Body of pancreas (tissue), 4 donors: Measurements from ENCODE around the gene IL1RN. TPM values are rescaled to one million over a fixed set of nuclear protein-coding genes. Genes with fewer than 3 reads are reported as not detected.

Experiments
- ATAC-seq: fragments of 150-250 bp; one replicate; pipeline ENCODE4 v1.9.1; 2016
- DNase-seq, 4 donors: peaks; one replicate each; pipeline ENCODE4 v3.0.0-alpha.2; 2019
- H3K27ac ChIP-seq, 4 donors: fragments of 200-600 bp; sonication (generic); 1 replicate in 3 of 4; 2 replicates in 1 of 4; pipeline versions ENCODE4 v1.5.1 to v1.6.1; 2016 to 2019; ENCODE audit warnings: mild to moderate bottlenecking in 1 of 4, mixed read lengths in 1 of 4, moderate library complexity in 1 of 4
- H3K27me3 ChIP-seq, 2 donors: fragments of 200-600 bp; sonication (generic); one replicate each; pipeline ENCODE4 v1.6.0; 2016; ENCODE audit warnings: mild to moderate bottlenecking in 1 of 2
- H3K36me3 ChIP-seq, 2 donors: fragments of 200-600 bp; sonication (generic); replicated peaks in 1 of 2; 2 replicates each; pipeline ENCODE4 v1.5.1; 2016; ENCODE audit warnings: low read depth in 2 of 2; ENCODE audit not compliant: insufficient read depth in 1 of 2
- H3K4me1 ChIP-seq: fragments of 200-600 bp; sonication (generic); one replicate; pipeline ENCODE4 v1.6.0; 2016
- H3K4me3 ChIP-seq, 2 donors: fragments of 200-600 bp; sonication (generic); 1 replicate in 1 of 2; 2 replicates in 1 of 2; pipeline ENCODE4 v1.5.1; 2016 to 2019
- H3K9me3 ChIP-seq, 3 donors: fragments of 200-600 bp; sonication (generic); 1 replicate in 2 of 3; 2 replicates in 1 of 3; pipeline ENCODE4 v1.5.1; 2016
- POLR2A ChIP-seq, 3 donors: fragments of 450-650 bp; IDR thresholded peaks; one replicate each; pipeline ENCODE4 v1.6.1; 2016; ENCODE audit warnings: antibody characterized with exemption in 3 of 3, mild to moderate bottlenecking in 2 of 3
- WGBS, 2 donors: methylation state at CpG; one replicate each; pipeline ENCODE4 v1.1.5; 2017; 5-methylcytosine and 5-hydroxymethylcytosine counted together
- intact Hi-C: fragments of 100-400 bp; cut with DNase I; formaldehyde crosslinking; loops from one replicate; pipeline ENCODE4 v1.15.1; 2023
- total RNA-seq, 2 donors: library from RNA; depleted of rRNA; stranded (reverse); fragments of >200 nt; gene quantifications; one replicate each; pipeline ENCODE4 v1.1.0, GENCODE V29; 2016
- TF ChIP-seq, protein P1 (sequence below), 7 experiments: fragments of 450-650 bp in 4 of 7; fragments of 200-600 bp in 3 of 7; sonication (generic) in 3 of 7; IDR thresholded peaks; one replicate each; pipeline ENCODE4 v1.5.1; 2016 to 2019; ENCODE audit warnings: antibody characterized with exemption in 7 of 7

The IL1RN gene, protein sequence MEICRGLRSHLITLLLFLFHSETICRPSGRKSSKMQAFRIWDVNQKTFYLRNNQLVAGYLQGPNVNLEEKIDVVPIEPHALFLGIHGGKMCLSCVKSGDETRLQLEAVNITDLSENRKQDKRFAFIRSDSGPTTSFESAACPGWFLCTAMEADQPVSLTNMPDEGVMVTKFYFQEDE
- total RNA-seq: under 1 TPM in 1 of 2 donors, not detected in 1; 0.78 TPM

DNA sequence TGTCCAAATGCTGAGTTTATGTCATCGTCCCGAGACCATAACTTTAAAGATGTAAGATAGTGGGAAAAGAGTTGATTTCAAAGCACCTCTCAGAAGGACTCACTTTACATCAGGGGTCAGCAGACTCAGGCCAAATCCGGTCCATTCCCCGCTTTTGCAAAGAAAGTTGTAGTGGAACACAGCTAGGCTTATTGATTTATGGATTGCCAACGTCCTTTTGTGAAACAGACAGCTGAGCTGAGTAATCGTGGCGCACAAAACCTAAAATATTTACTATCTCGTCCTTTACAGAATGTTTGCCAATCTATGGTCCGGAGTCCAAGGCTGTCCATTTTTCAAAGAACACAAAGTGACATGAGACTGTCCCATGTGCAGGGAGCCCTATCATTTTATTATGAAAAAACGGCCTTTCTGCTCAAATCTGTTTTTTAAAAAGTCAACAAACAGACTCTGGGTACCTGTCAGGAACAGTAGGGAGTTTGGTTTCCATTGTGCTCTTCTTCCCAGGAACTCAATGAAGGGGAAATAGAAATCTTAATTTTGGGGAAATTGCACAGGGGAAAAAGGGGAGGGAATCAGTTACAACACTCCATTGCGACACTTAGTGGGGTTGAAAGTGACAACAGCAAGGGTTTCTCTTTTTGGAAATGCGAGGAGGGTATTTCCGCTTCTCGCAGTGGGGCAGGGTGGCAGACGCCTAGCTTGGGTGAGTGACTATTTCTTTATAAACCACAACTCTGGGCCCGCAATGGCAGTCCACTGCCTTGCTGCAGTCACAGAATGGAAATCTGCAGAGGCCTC, at the start of gene IL1RN:
IL1RN (plus strand) TSS at position 754 of the 801 bp plus-strand sequence; CDS start at position 781, 27 bp downstream.
- intact Hi-C loops: no loop called here
- Histone ChIP-seq H3K4me1 (no peaks in the 10 kb centered on the region), H3K4me3 (no peak within 1 kb of the TSS), H3K27ac (no peak within 1 kb of the TSS), H3K36me3 (no peaks in the 10 kb centered on the region), H3K27me3 (no peaks in the 10 kb centered on the region), H3K9me3 (no peaks in the 10 kb centered on the region)
- TF ChIP-seq POLR2A (IDR thresholded peaks at IDR 0.05): no peak
- TF ChIP-seq, protein P1, sequence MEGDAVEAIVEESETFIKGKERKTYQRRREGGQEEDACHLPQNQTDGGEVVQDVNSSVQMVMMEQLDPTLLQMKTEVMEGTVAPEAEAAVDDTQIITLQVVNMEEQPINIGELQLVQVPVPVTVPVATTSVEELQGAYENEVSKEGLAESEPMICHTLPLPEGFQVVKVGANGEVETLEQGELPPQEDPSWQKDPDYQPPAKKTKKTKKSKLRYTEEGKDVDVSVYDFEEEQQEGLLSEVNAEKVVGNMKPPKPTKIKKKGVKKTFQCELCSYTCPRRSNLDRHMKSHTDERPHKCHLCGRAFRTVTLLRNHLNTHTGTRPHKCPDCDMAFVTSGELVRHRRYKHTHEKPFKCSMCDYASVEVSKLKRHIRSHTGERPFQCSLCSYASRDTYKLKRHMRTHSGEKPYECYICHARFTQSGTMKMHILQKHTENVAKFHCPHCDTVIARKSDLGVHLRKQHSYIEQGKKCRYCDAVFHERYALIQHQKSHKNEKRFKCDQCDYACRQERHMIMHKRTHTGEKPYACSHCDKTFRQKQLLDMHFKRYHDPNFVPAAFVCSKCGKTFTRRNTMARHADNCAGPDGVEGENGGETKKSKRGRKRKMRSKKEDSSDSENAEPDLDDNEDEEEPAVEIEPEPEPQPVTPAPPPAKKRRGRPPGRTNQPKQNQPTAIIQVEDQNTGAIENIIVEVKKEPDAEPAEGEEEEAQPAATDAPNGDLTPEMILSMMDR (IDR thresholded peaks at IDR 0.05): no peak
- ATAC-seq (no peak), DNase-seq (peak in 1 of 4 donors; percentile 55)
- WGBS, 2 donors: 55 to 61% methylated on average over 16 of the region's 16 CpGs

DNA sequence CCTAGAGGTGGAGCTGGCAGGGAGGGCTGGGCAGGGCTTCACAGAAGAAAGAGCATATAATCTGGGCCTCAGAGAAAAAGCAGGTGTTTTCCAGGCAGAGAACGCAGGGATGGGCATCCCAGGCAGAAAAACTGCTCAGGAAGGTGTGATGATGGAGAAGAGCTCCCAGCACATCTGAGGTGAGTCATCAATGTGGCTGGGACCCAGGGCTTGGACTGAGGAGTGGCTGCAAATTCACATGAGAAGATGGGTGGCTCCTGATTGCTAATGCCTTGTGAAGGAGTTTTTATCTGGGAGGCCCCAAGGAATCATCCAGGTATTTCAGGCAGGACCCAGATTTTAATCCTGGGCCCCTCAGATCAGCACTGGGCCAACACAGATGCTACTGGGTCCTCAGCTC, 49.5 kb upstream of the IL1RN start:
- no peak for DNase-seq

DNA sequence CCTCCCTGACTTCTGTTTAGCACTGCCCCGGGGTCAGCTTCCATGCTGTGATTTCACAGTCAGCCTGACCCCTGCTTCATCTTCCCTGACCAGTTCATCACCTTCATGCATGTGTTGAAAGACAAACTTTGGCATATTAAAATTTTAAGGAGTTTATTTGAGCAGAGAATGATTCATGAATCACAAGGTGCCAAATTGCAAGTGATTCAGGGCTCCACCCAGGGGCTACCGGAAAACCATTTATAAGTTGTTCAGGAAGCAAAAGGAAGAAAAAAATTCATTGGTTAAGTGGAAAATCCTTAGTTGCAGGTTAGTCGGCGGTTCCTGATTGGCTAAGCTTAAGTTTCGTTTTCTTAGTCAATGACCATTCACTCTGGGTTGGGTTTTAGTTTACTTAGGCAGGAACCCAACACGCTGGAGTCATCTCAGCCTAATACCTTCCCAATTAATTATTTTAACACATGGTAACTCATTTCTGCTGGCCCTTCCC, 49.0 kb upstream of the IL1RN start:
- peak in 1 of 4 donors; percentile 37 for DNase-seq
- peaks cover 0 to 3% of the 10 kb centered on the region in 2 donors for H3K27me3 ChIP-seq
- no peak overlapping the region for H3K4me3 ChIP-seq
- TF ChIP-seq, protein P1 (IDR thresholded peaks at IDR 0.05): no peak
- TF ChIP-seq POLR2A (IDR thresholded peaks at IDR 0.05): no peak
- H3K9me3 ChIP-seq: no peaks in the 10 kb centered on the region
- ATAC-seq: peak; percentile 38
- 66 to 72% methylated on average over 6 of the region's 6 CpGs for WGBS, 2 donors
- intact Hi-C loops: no loop called here
- H3K27ac ChIP-seq: peak overlapping the region in 1 of 4 donors; percentile 54
- no peaks in the 10 kb centered on the region for H3K36me3 ChIP-seq
- H3K4me1 ChIP-seq: no peaks in the 10 kb centered on the region

More for the DNA sequence above, 49.5 kb upstream of the IL1RN start:
- no peaks in the 10 kb centered on the region for H3K9me3 ChIP-seq
- H3K4me1 ChIP-seq: no peaks in the 10 kb centered on the region
- H3K27ac ChIP-seq: peak overlapping the region in 1 of 4 donors; percentile 54
- no peaks in the 10 kb centered on the region for H3K36me3 ChIP-seq
- H3K27me3 ChIP-seq: peaks cover 0 to 3% of the 10 kb centered on the region in 2 donors
- no peak for TF ChIP-seq POLR2A (IDR thresholded peaks at IDR 0.05)
- TF ChIP-seq, protein P1 (IDR thresholded peaks at IDR 0.05): no peak
- H3K4me3 ChIP-seq: no peak overlapping the region
- 71 to 88% methylated on average over 1 of the region's 1 CpG for WGBS, 2 donors
- ATAC-seq: peak; percentile 30
- intact Hi-C loops: no loop called here

DNA sequence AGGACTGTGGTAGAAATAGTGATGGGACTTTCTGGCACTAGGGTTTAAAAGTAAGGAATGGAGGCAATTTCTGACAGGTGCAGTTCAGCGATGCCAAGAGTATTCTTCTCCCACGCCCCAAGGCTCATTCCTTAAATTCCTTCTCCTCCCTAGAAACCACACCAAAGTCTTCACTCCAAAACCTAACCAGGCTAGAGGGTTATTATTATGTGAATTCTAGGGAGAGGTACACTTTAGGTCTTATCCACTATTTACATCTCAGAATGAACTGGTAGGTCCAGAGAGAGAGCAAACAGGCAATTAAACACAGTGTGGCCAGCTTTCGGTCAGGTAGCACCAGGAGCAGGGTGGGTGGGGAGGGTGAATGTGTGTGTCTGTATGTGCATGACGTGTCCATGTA, 48.3 kb upstream of the IL1RN start:
- no peaks in the 10 kb centered on the region for H3K4me1 ChIP-seq
- intact Hi-C loops: no loop called here
- H3K4me3 ChIP-seq: no peak overlapping the region
- peak overlapping the region in 1 of 4 donors; percentile 19 for H3K27ac ChIP-seq
- WGBS, 2 donors: 80 to 92% methylated on average over 4 of the region's 4 CpGs
- DNase-seq (no peak), ATAC-seq (no peak)
- H3K27me3 ChIP-seq: peaks cover 0 to 3% of the 10 kb centered on the region in 2 donors
- no peaks in the 10 kb centered on the region for H3K36me3 ChIP-seq
- H3K9me3 ChIP-seq: no peaks in the 10 kb centered on the region
- TF ChIP-seq POLR2A (IDR thresholded peaks at IDR 0.05): no peak
- TF ChIP-seq, protein P1 (IDR thresholded peaks at IDR 0.05): no peak
